Measurements from ENCODE around the gene TBL1XR1.
"Not testable (repeated sequence)": the region's sequence is repeated elsewhere in the genome, so short reads cannot be mapped to it uniquely, and the experiment has no call there.

TBL1XR1 gene

GRCh38 chr3:177139220-177139619 lies 58.1 kb downstream of the TBL1XR1 start:
- DNase-seq: not testable (repeated sequence)

- DNase-seq: no peak
Measured at GRCh38 chr3:177137774-177138705, 59.2 kb downstream of the TBL1XR1 start.

- DNase-seq: no peak
Measured at GRCh38 chr3:177136741-177137140, 60.5 kb downstream of the TBL1XR1 start.

- no peak for DNase-seq
Measured at GRCh38 chr3:177135841-177136492, 61.3 kb downstream of the TBL1XR1 start.

- DNase-seq: no peak
Measured at GRCh38 chr3:177134816-177135210, 62.5 kb downstream of the TBL1XR1 start.

GRCh38 chr3:177133860-177134815 lies 63.1 kb downstream of the TBL1XR1 start:
- no peak for DNase-seq

- no peak for DNase-seq
Measured at GRCh38 chr3:177131927-177132636, 65.2 kb downstream of the TBL1XR1 start.

GRCh38 chr3:177127008-177127407 lies 70.3 kb downstream of the TBL1XR1 start:
- no peak for DNase-seq

GRCh38 chr3:177126015-177126773 lies 71.1 kb downstream of the TBL1XR1 start:
- no peak for DNase-seq

- no peak for DNase-seq
Measured at GRCh38 chr3:177124882-177125281, 72.4 kb downstream of the TBL1XR1 start.

- DNase-seq: no peak
Measured at GRCh38 chr3:177123822-177124221, 73.5 kb downstream of the TBL1XR1 start.

- DNase-seq: no peak
Measured at GRCh38 chr3:177122183-177122856, 75.0 kb downstream of the TBL1XR1 start.

GRCh38 chr3:177119829-177120228 lies 77.5 kb downstream of the TBL1XR1 start:
- no peak for DNase-seq

- DNase-seq: no peak
Measured at GRCh38 chr3:177114253-177114652, 83.0 kb downstream of the TBL1XR1 start.

GRCh38 chr3:177111541-177111949 lies 85.7 kb downstream of the TBL1XR1 start:
- no peak for DNase-seq

GRCh38 chr3:177110895-177111294 lies 86.4 kb downstream of the TBL1XR1 start:
- no peak for DNase-seq

- DNase-seq: no peak
Measured at GRCh38 chr3:177110386-177110785, 86.9 kb downstream of the TBL1XR1 start.

GRCh38 chr3:177109688-177110330 lies 87.5 kb downstream of the TBL1XR1 start:
- DNase-seq: no peak

- DNase-seq: no peak
Measured at GRCh38 chr3:177108648-177109047, 88.6 kb downstream of the TBL1XR1 start.
